ENCODE results near the gene LRRC9.

Gene LRRC9

DNA sequence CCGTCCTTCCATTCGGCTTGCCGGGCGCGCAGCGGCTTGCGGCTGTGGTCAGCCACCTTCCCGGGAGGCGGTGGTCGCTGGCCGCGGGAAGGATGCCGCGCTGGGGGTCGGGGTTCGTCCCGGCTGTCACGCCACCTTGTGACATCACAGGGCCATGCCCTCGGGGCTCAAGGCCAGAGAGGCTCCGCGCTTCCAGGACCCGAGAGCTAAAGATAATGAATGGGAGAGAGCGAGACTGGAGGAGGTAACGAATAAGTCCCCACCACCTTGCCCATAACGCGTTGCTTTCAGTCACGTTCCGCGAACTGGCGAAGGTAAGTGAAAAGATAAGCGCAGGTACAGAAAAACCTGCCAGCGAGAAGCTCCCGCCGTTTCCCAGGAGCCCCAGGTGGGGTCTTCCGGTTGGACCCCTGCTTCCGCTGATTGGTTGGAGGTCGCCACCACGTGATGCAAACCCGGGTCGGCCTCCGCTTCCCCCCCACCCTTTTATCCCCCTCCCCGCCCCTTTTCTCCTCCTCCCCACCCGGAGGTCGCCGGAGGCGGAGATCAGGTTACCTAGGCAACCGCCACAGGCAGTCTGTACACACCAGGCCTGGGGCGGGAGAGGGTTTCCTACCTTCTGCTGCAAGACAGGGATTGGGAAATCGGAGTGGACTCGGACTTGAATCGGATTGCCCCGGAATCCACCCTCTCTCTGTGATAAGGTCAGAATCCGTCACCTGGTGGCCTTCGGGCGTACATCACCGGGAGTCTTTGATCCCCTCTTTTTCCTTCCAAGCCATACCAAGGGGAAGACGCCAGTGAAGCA is at the start of gene LRRC9:
TSS of gene LRRC9 (plus strand) at position 575 of the 808 bp plus-strand sequence.
- Histone ChIP-seq H3K4me1 (peaks cover 0 to 13% (median 8%) of the 10 kb centered on the region in 4 donors), H3K4me3 (peak within 1 kb of the TSS; percentile 41 to 57), H3K27me3 (peaks cover 0 to 6% of the 10 kb centered on the region in 2 donors), H3K27ac (no peak within 1 kb of the TSS), H3K9me3 (no peaks in the 10 kb centered on the region), H3K36me3 (no peaks in the 10 kb centered on the region)
- no peak for TF ChIP-seq CTCF (IDR thresholded peaks at IDR 0.05)
- intact Hi-C loops (cut with DNase I; ENCODE audit: low total_unique reads), result no loop called here
- no peak for DNase-seq

GRCh38 chr14:59870277-59871165 is 49.4 kb upstream of the LRRC9 start, which contains the start of gene RTN1:
TSS of gene RTN1 (minus strand) at chr14:59870776. CDS start at chr14:59870630, 146 bp downstream.
- no peak for TF ChIP-seq CTCF (IDR thresholded peaks at IDR 0.05)
- Histone ChIP-seq H3K27me3 (no peaks in the 10 kb centered on the region), H3K9me3 (no peaks in the 10 kb centered on the region), H3K4me3 (peak within 1 kb of the TSS; percentile 63 to 76), H3K27ac (peak within 1 kb of the TSS; percentile 83 to 88), H3K4me1 (peaks cover 0 to 19% (median 5%) of the 10 kb centered on the region in 4 donors), H3K36me3 (no peaks in the 10 kb centered on the region)
- intact Hi-C loops (cut with DNase I; ENCODE audit: low total_unique reads), result no loop called here
- DNase-seq, result peak; percentile 74 to 89

DNA sequence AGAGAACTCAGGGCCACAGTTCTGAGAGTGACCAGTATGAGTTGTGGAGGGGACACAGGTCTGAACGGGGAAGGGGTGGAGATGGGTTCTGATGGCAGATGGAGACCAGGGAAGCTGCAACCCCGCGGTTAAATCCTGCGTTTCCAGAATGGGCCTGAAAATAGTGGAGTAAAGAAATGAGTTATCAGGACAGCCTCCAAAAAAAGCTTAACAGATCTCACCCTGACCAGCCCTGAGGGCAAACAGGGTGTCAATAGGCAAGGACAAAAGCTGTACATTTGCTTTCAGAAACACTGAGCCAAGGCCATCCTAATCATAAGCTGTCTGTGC is 48.8 kb upstream of the LRRC9 start:
- H3K27ac ChIP-seq, result peak overlapping the region; percentile 83 to 88
- peak overlapping the region; percentile 63 to 76 for H3K4me3 ChIP-seq
- TF ChIP-seq CTCF (IDR thresholded peaks at IDR 0.05), result no peak
- H3K4me1 ChIP-seq, result peaks cover 0 to 19% (median 5%) of the 10 kb centered on the region in 4 donors
- intact Hi-C loops (cut with DNase I; ENCODE audit: low total_unique reads), result no loop called here
- no peaks in the 10 kb centered on the region for H3K36me3 ChIP-seq
- H3K9me3 ChIP-seq, result no peaks in the 10 kb centered on the region
- H3K27me3 ChIP-seq, result no peaks in the 10 kb centered on the region
- no peak for DNase-seq

DNA sequence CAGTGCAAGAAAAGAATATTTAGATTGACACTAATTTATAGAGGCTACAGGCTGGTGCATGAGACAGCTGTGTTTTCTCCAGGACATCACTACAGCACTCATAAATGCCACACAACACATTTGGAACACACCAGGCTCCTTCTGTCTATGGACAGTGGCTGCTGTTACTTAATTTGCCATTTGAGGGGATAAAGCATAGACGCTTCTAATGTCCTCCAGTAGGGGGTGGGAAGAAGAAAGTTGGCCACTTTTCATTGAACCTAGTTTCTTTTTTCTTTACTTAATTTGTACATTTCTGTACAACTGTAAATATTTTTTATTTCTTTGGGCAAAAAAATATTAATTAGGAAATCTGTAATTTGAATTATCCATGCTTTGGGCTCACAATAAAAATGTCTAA is 37.0 kb upstream of the LRRC9 start:
- Histone ChIP-seq H3K4me1 (no peaks in the 10 kb centered on the region), H3K36me3 (no peaks in the 10 kb centered on the region), H3K4me3 (no peak overlapping the region), H3K27me3 (no peaks in the 10 kb centered on the region), H3K27ac (no peak overlapping the region), H3K9me3 (peaks cover 0 to 3% (median 0%) of the 10 kb centered on the region in 3 donors)
- DNase-seq, result no peak
- intact Hi-C loops (cut with DNase I; ENCODE audit: low total_unique reads), result no loop called here
- TF ChIP-seq CTCF (IDR thresholded peaks at IDR 0.05), result no peak

- Histone ChIP-seq H3K36me3 (no peaks in the 10 kb centered on the region), H3K27ac (no peak overlapping the region), H3K27me3 (no peaks in the 10 kb centered on the region), H3K9me3 (peaks cover 0 to 3% (median 0%) of the 10 kb centered on the region in 3 donors), H3K4me1 (no peaks in the 10 kb centered on the region), H3K4me3 (no peak overlapping the region)
- no peak for DNase-seq
- TF ChIP-seq CTCF (IDR thresholded peaks at IDR 0.05), result no peak
- intact Hi-C loops (cut with DNase I; ENCODE audit: low total_unique reads), result no loop called here
These were observed 29.3 kb upstream of the LRRC9 start for GRCh38 chr14:59890676-59891075.

Data from tibial artery (tissue), 4 donors.